Cardiac muscle cell (in vitro differentiated cells and primary cell): Measurements from ENCODE around the gene CD247. TPM values are rescaled to one million over a fixed set of nuclear protein-coding genes. Genes with fewer than 3 reads are reported as not detected.

Experiments
- DNase-seq, 2 donors: peaks; one replicate each; pipeline versions ENCODE4 v3.0.0 to v3.0.0-alpha.2; 2010 to 2017; ENCODE audit warnings: low read depth in 1 of 2, low spot score in 1 of 2
- H3K27ac ChIP-seq: fragments of 200-600 bp; sonication (generic); 2 replicates; pipeline ENCODE4 v1.5.1; 2016
- H3K27me3 ChIP-seq: fragments of 200-600 bp; sonication (generic); 2 replicates; pipeline ENCODE4 v1.6.0; 2016; ENCODE audit warnings: control low read depth
- H3K36me3 ChIP-seq: fragments of 200-600 bp; sonication (generic); 2 replicates; pipeline ENCODE4 v1.5.1; 2016; ENCODE audit warnings: control low read depth
- H3K4me1 ChIP-seq: fragments of 200-600 bp; sonication (generic); 2 replicates; pipeline ENCODE4 v1.8.1; 2017; ENCODE audit warnings: low read depth, mild to moderate bottlenecking, mixed run types
- H3K4me3 ChIP-seq: fragments of 200-600 bp; sonication (generic); 2 replicates; pipeline ENCODE4 v1.5.1; 2016; ENCODE audit warnings: mild to moderate bottlenecking
- H3K9me3 ChIP-seq: fragments of 200-600 bp; sonication (generic); 2 replicates; pipeline ENCODE4 v1.5.1; 2017; ENCODE audit warnings: low read depth, mild to moderate bottlenecking, control low read depth
- CTCF ChIP-seq: IDR thresholded peaks from 2 replicates; pipeline ENCODE4 v1.5.1; 2012; ENCODE audit warnings: low read depth, mild to moderate bottlenecking, low read length
- polyA plus RNA-seq: library from polyadenylated mRNA; unstranded; fragments of >200 nt; fragmentation: Nextera tagmentation; extraction: Ambion mirVana; gene quantifications from 2 replicates; pipeline ENCODE4 v1.2.1, GENCODE V29; 2016
- total RNA-seq: library from RNA; depleted of rRNA; stranded (reverse); fragments of >200 nt; gene quantifications from 2 replicates; pipeline ENCODE4 v1.2.3, GENCODE V29; 2016

The CD247 gene
- total and polyA plus RNA-seq, 2 experiments from 2014 or later, result 0.80 TPM; not detected in 1

GRCh38 chr1:167474191-167474641 is 44.1 kb downstream of the CD247 start:
- peaks cover 8% of the 10 kb centered on the region for H3K4me1 ChIP-seq
- H3K4me3 ChIP-seq, result no peak overlapping the region
- no peaks in the 10 kb centered on the region for H3K36me3 ChIP-seq
- DNase-seq, result no peak
- TF ChIP-seq CTCF, result no peak
- no peak overlapping the region for H3K27ac ChIP-seq
- no peaks in the 10 kb centered on the region for H3K9me3 ChIP-seq
- no peaks in the 10 kb centered on the region for H3K27me3 ChIP-seq

DNA sequence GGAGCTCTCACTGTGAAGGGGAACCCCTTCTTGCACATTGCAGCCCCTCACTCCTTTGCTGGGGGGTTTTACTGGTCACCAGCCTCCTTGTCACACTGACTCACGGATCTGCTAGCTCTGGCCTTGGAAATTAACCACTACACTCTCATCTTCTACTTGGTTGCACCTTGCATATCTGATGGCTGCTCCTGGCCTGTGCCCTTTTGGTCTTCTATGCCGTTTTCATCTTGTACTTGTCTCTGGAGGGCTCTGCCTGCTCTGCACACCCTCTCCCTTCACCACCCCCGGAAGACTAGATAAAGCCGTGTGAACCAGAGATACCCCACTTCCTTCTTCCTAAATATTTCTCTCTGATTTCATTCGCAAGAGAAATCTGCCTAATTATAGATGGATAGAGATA is 44.6 kb downstream of the CD247 start:
- Histone ChIP-seq H3K36me3 (no peaks in the 10 kb centered on the region), H3K4me1 (peaks cover 8% of the 10 kb centered on the region), H3K27ac (no peak overlapping the region), H3K4me3 (no peak overlapping the region), H3K9me3 (no peaks in the 10 kb centered on the region), H3K27me3 (no peaks in the 10 kb centered on the region)
- TF ChIP-seq CTCF, result no peak
- no peak for DNase-seq

GRCh38 chr1:167472752-167473521 is 45.4 kb downstream of the CD247 start:
- Histone ChIP-seq H3K4me3 (no peak overlapping the region), H3K27ac (no peak overlapping the region), H3K36me3 (no peaks in the 10 kb centered on the region), H3K9me3 (no peaks in the 10 kb centered on the region), H3K4me1 (peaks cover 2% of the 10 kb centered on the region), H3K27me3 (no peaks in the 10 kb centered on the region)
- TF ChIP-seq CTCF, result no peak
- no peak for DNase-seq

- no peak overlapping the region for H3K27ac ChIP-seq
Observed at GRCh38 chr1:167471568-167471967, 46.8 kb downstream of the CD247 start.

GRCh38 chr1:167469280-167469965 is 48.9 kb downstream of the CD247 start:
- TF ChIP-seq CTCF, result no peak
- no peak for DNase-seq
- Histone ChIP-seq H3K9me3 (no peaks in the 10 kb centered on the region), H3K27ac (no peak overlapping the region), H3K27me3 (no peaks in the 10 kb centered on the region), H3K4me1 (peaks cover 6% of the 10 kb centered on the region), H3K4me3 (no peak overlapping the region), H3K36me3 (no peaks in the 10 kb centered on the region)

More at GRCh38 chr1:167471568-167471967, 46.8 kb downstream of the CD247 start:
- H3K4me3 ChIP-seq, result no peak overlapping the region
- TF ChIP-seq CTCF, result no peak
- H3K9me3 ChIP-seq, result no peaks in the 10 kb centered on the region
- H3K36me3 ChIP-seq, result no peaks in the 10 kb centered on the region
- H3K4me1 ChIP-seq, result no peaks in the 10 kb centered on the region
- DNase-seq, result no peak
- H3K27me3 ChIP-seq, result no peaks in the 10 kb centered on the region
